HCT116 (cell line): ENCODE data around the gene DCUN1D1. TPM values are rescaled to one million over a fixed set of nuclear protein-coding genes. Genes with fewer than 3 reads are reported as not detected.

Experiments used
- ATAC-seq: fragments of 200-7000 bp; cut with Tn5 transposase; 2 replicates; pipeline ENCODE4 v1.9.1; 2020; ENCODE audit warnings: mild to moderate bottlenecking, moderate library complexity
- BruUV-seq: library from RNA; stranded (reverse); fragments of 400-500 nt; replicated peaks from 2 replicates; lab custom pipeline; 2021; lab: Mats Ljungman, UMichigan
- CTCF ChIA-PET: fragments of 300-600 bp; sonication (Branson Sonifier 250); formaldehyde crosslinking; loops from one replicate; lab custom pipeline; 2021; ENCODE audit warnings: antibody characterized with exemption; lab: Charles Lee
- POLR2A ChIA-PET: fragments of 300-600, 350-600 bp; sonication (Branson Sonifier 250); formaldehyde crosslinking; loops from one replicate; lab custom pipeline; 2021; ENCODE audit warnings: antibody characterized with exemption; lab: Charles Lee
- RAD21 ChIA-PET, 2 experiments: fragments of 300-600 bp; sonication (Branson Sonifier 250); formaldehyde crosslinking; loops; one replicate each; lab custom pipeline; 2023; ENCODE audit warnings: low total read pairs in 2 of 2; ENCODE audit not compliant: uncharacterized antibody in 2 of 2, unreplicated experiment in 2 of 2, low non-redundant PET in 1 of 2; lab: Charles Lee
- DNase-seq: peaks from one replicate; pipeline ENCODE4 v3.0.0-alpha.2; 2010; ENCODE audit warnings: low read depth, low spot score
- H2AFZ ChIP-seq: fragments of 200-600 bp; shearing (Covaris generic), sonication (generic); 2 replicates; pipeline ENCODE4 v1.6.1; 2017; ENCODE audit warnings: low read depth, mixed run types, mixed read lengths, antibody characterized with exemption, low read length; ENCODE audit not compliant: poor library complexity, severe bottlenecking
- H3K27ac ChIP-seq: 2 replicates; pipeline ENCODE4 v1.5.1; 2012; ENCODE audit warnings: low read depth, low read length
- H3K27me3 ChIP-seq: fragments of 200-600 bp; sonication (generic); 2 replicates; pipeline ENCODE4 v1.6.1; 2016; ENCODE audit warnings: mixed run types, low read length, mixed read lengths; ENCODE audit not compliant: insufficient read depth
- H3K36me3 ChIP-seq, 2 experiments: fragments of 200-500 bp in 1 of 2; fragments of 200-600 bp in 1 of 2; sonication (Bioruptor generic) in 1 of 2; sonication (generic) in 1 of 2; 2 replicates each; pipeline versions ENCODE4 v1.5.1 to v1.6.1; 2014 to 2016; ENCODE audit warnings: low read length in 2 of 2, inconsistent platforms in 1 of 2, mixed read lengths in 1 of 2, mixed run types in 1 of 2; ENCODE audit not compliant: insufficient read depth in 2 of 2, control insufficient read depth in 1 of 2
- H3K4me1 ChIP-seq, 2 experiments: fragments of 200-600 bp in 1 of 2; sonication (generic) in 1 of 2; 2 replicates each; pipeline versions ENCODE4 v1.5.1 to v1.6.1; 2012 to 2017; ENCODE audit warnings: low read length in 2 of 2, inconsistent platforms in 1 of 2, mild to moderate bottlenecking in 1 of 2, mixed read lengths in 1 of 2, mixed run types in 1 of 2, moderate library complexity in 1 of 2; ENCODE audit not compliant: insufficient read depth in 2 of 2, control insufficient read depth in 1 of 2
- H3K4me2 ChIP-seq: fragments of 200-600 bp; sonication (generic); 2 replicates; pipeline ENCODE4 v1.6.1; 2017; ENCODE audit warnings: mixed run types, low read length, mixed read lengths
- H3K4me3 ChIP-seq, 2 experiments: fragments of 200-600 bp in 1 of 2; sonication (generic) in 1 of 2; replicated peaks in 1 of 2; 2 replicates each; pipeline ENCODE4 v1.5.1; 2011 to 2016; ENCODE audit warnings: low read length in 2 of 2, control low read depth in 1 of 2, low read depth in 1 of 2, mild to moderate bottlenecking in 1 of 2, mixed read lengths in 1 of 2, mixed run types in 1 of 2
- H3K79me2 ChIP-seq: fragments of 200-600 bp; sonication (generic); 2 replicates; pipeline ENCODE4 v1.6.1; 2017; ENCODE audit warnings: mild to moderate bottlenecking, mixed run types, low read length, moderate library complexity, mixed read lengths; ENCODE audit not compliant: insufficient read depth
- H3K9ac ChIP-seq: fragments of 200-600 bp; sonication (generic); 2 replicates; pipeline ENCODE4 v1.6.1; 2016; ENCODE audit warnings: low read length, mixed read lengths
- H3K9me2 ChIP-seq: fragments of 200-600 bp; sonication (generic), shearing (Covaris generic); 2 replicates; pipeline ENCODE4 v1.6.1; 2017; ENCODE audit warnings: mixed run types, mild to moderate bottlenecking, moderate library complexity; ENCODE audit not compliant: insufficient read depth
- H3K9me3 ChIP-seq, 2 experiments: fragments of 200-500 bp in 1 of 2; fragments of 200-600 bp in 1 of 2; sonication (Bioruptor generic) in 1 of 2; sonication (generic) in 1 of 2; 2 replicates each; pipeline ENCODE4 v1.6.1; 2014 to 2017; ENCODE audit warnings: low read length in 2 of 2, mixed read lengths in 2 of 2, inconsistent platforms in 1 of 2, low read depth in 1 of 2, mild to moderate bottlenecking in 1 of 2, mixed run types in 1 of 2, moderate library complexity in 1 of 2; ENCODE audit not compliant: control insufficient read depth in 1 of 2, insufficient read depth in 1 of 2
- H4K20me1 ChIP-seq: fragments of 200-600 bp; sonication (generic), shearing (Covaris generic); 2 replicates; pipeline ENCODE4 v1.6.1; 2017; ENCODE audit warnings: mixed run types, mild to moderate bottlenecking, moderate library complexity; ENCODE audit not compliant: insufficient read depth
- EZH2 ChIP-seq: fragments of 200-600 bp; sonication (generic); IDR thresholded peaks from 2 replicates; pipeline ENCODE4 v1.6.1; 2017; ENCODE audit warnings: antibody characterized with exemption, mixed run types
- SP1 ChIP-seq: IDR thresholded peaks from 2 replicates; pipeline ENCODE4 v1.6.1; 2012; ENCODE audit warnings: low read depth
- intact Hi-C: fragments of 100-400 bp; cut with micrococcal nuclease; formaldehyde crosslinking; loops from 2 replicates; pipeline ENCODE4 v1.10.0; 2022
- total RNA-seq: library from RNA; stranded (reverse); gene quantifications from one replicate; pipeline ENCODE4 v1.2.1, GENCODE V29; 2021; ENCODE audit not compliant: unreplicated experiment

DCUN1D1 gene
- total RNA-seq, 1 experiment from 2014 or later = 46.9 TPM

GRCh38 chr3:182889948-182890629, 90.2 kb downstream of the DCUN1D1 start:
- Histone ChIP-seq H3K27ac (no peak overlapping the region), H3K79me2 (no peaks in the 10 kb centered on the region), H3K9me2 (no peaks in the 10 kb centered on the region), H3K9ac (no peak overlapping the region), H3K36me3 (no peaks in the 10 kb centered on the region), H2AFZ (no peak overlapping the region), H3K4me1 (no peaks in the 10 kb centered on the region), H3K4me2 (no peak overlapping the region), H3K9me3 (no peaks in the 10 kb centered on the region), H3K27me3 (no peaks in the 10 kb centered on the region), H3K4me3 (no peak overlapping the region), H4K20me1 (no peaks in the 10 kb centered on the region)
- POLR2A ChIA-PET = no interaction called here
- no TSS peak for BruUV-seq
- ATAC-seq = no peak
- RAD21 ChIA-PET = no interaction called here
- CTCF ChIA-PET = no interaction called here
- TF ChIP-seq SP1 = no peak
- no peak for TF ChIP-seq EZH2
- no peak for DNase-seq
- intact Hi-C loops = no loop called here

Other genes with a start within 250 kb of the DCUN1D1 start
- 53.0 TPM for gene ATP11B, start 187.0 kb downstream of the DCUN1D1 start, total RNA-seq
- 12.6 TPM for gene MCCC1, start 119.0 kb upstream of the DCUN1D1 start, total RNA-seq
- 1.9 TPM for gene LAMP3, start 182.2 kb upstream of the DCUN1D1 start, total RNA-seq